HepG2 (cell line): ENCODE measurements around the gene CCDC142. TPM values are rescaled to one million over a fixed set of nuclear protein-coding genes. Genes with fewer than 3 reads are reported as not detected.
A peak's percentile ranks its signal among the peaks of the same experiment; 100 is the strongest.

Source experiments
- HNRNPK ChIP-seq: fragments of 200-400 bp; formaldehyde crosslinking; IDR thresholded peaks from 2 replicates; pipeline ENCODE4 v1.6.1; 2018; ENCODE audit warnings: low read length, low read depth, moderate library complexity, mild to moderate bottlenecking; ENCODE audit not compliant: poor library complexity, severe bottlenecking
- MAF1 ChIP-seq: sonication (generic); formaldehyde crosslinking; IDR thresholded peaks from 2 replicates; pipeline ENCODE4 v1.5.0; 2020; ENCODE audit warnings: missing genetic modification reagents, borderline replicate concordance
- MED13 ChIP-seq: sonication (generic); formaldehyde crosslinking; IDR thresholded peaks from 2 replicates; pipeline ENCODE4 v1.5.0; 2020; ENCODE audit warnings: missing genetic modification reagents
- NFRKB ChIP-seq: fragments of 450-650 bp; IDR thresholded peaks from 2 replicates; pipeline ENCODE4 v1.6.1; 2017
- NR1H2 ChIP-seq: sonication (generic); formaldehyde crosslinking; IDR thresholded peaks from 2 replicates; pipeline ENCODE4 v1.8.1; 2022; ENCODE audit warnings: low read depth, missing genetic modification reagents, borderline replicate concordance
- NR2F2 ChIP-seq: IDR thresholded peaks from 2 replicates; pipeline ENCODE4 v1.6.1; 2012; ENCODE audit warnings: low read depth, inconsistent platforms, borderline replicate concordance
- SP2 ChIP-seq: sonication (generic); formaldehyde crosslinking; IDR thresholded peaks from 2 replicates; pipeline ENCODE4 v1.5.1; 2020; ENCODE audit warnings: mild to moderate bottlenecking, missing genetic modification reagents
- THYN1 ChIP-seq: sonication (generic); formaldehyde crosslinking; IDR thresholded peaks from 2 replicates; pipeline ENCODE4 v1.8.1; 2023; ENCODE audit warnings: low read depth, mild to moderate bottlenecking, moderate library complexity, missing genetic modification reagents, borderline replicate concordance
- ZBTB46 ChIP-seq: sonication (generic); formaldehyde crosslinking; IDR thresholded peaks from 2 replicates; pipeline ENCODE4 v1.4.0; 2020; ENCODE audit warnings: mild to moderate bottlenecking, missing genetic modification reagents, borderline replicate concordance
- ZFP62 ChIP-seq: sonication (generic); formaldehyde crosslinking; IDR thresholded peaks from 2 replicates; pipeline ENCODE4 v1.4.0; 2020; ENCODE audit warnings: missing genetic modification reagents
- ZNF331 ChIP-seq: sonication (generic); formaldehyde crosslinking; IDR thresholded peaks from 2 replicates; pipeline ENCODE4 v1.4.0; 2020; ENCODE audit warnings: missing genetic modification reagents
- ZNF382 ChIP-seq: sonication (generic); formaldehyde crosslinking; IDR thresholded peaks from 2 replicates; pipeline ENCODE4 v1.5.0; 2020; ENCODE audit warnings: missing genetic modification reagents, mild to moderate bottlenecking, borderline replicate concordance
- ZNF609 ChIP-seq: sonication (generic); formaldehyde crosslinking; IDR thresholded peaks from 2 replicates; pipeline ENCODE4 v1.4.0; 2020; ENCODE audit warnings: mild to moderate bottlenecking, missing genetic modification reagents, borderline replicate concordance
- ZNF740 ChIP-seq: sonication (generic); formaldehyde crosslinking; IDR thresholded peaks from 2 replicates; pipeline ENCODE4 v1.4.0; 2020; ENCODE audit warnings: missing genetic modification reagents
- ZNF746 ChIP-seq: sonication (generic); formaldehyde crosslinking; IDR thresholded peaks from 2 replicates; pipeline ENCODE4 v1.8.0; 2022; ENCODE audit warnings: mild to moderate bottlenecking, missing genetic modification reagents
- ZNF773 ChIP-seq: sonication (generic); formaldehyde crosslinking; IDR thresholded peaks from 2 replicates; pipeline ENCODE4 v1.4.0; 2020; ENCODE audit warnings: missing genetic modification reagents, borderline replicate concordance
- polyA plus RNA-seq, 8 experiments: library from polyadenylated mRNA; depleted of rRNA in 3 of 8; stranded (reverse) in 7 of 8; unstranded in 1 of 8; fragments of >200 nt; fragmentation: Illumina TruSeq in 4 of 8; extraction: Trizol in 4 of 8; gene quantifications; 2 replicates each; pipeline versions ENCODE4 v1.2.1 to v1.2.3, GENCODE V29; 2011 to 2016; ENCODE audit warnings: low read depth in 4 of 8, missing spikeins in 1 of 8, mixed read lengths in 1 of 8; ENCODE audit not compliant: insufficient read depth in 1 of 8
- total RNA-seq, 5 experiments: library from RNA; depleted of rRNA; stranded (reverse); fragments of >200 nt; fragmentation: Illumina TruSeq; extraction: Trizol; gene quantifications; 2 replicates each; pipeline ENCODE4 v1.2.3, GENCODE V29; 2016; ENCODE audit warnings: low read depth in 1 of 5

Gene CCDC142
- total and polyA plus RNA-seq, 2 of the 13 experiments (the other 11 are each of a cell fraction or from before 2014, with no cell fraction given) = 14.7 to 30.4 TPM

- TF ChIP-seq ZNF609 (CRISPR knock-in tag) (peak; percentile 72), ZNF746 (CRISPR knock-in tag) (peak; percentile 91; the same call in 1 of the 2 replicates), NR2F2 (peak; percentile 56; the same call in 1 of the 2 replicates), MAF1 (CRISPR knock-in tag) (0 out of 2 replicates have a peak, but pooled peaks have one; percentile 66), ZNF773 (no peak), NFRKB (peak; percentile 59; the same call in 1 of the 2 replicates), ZNF331 (CRISPR knock-in tag) (peak; percentile 20), ZNF740 (CRISPR knock-in tag) (no peak), NR1H2 (CRISPR knock-in tag) (no peak), ZNF382 (no peak), THYN1 (CRISPR knock-in tag) (no peak), HNRNPK (no peak), MED13 (CRISPR knock-in tag) (peak; percentile 43; the same call in 1 of the 2 replicates), ZBTB46 (CRISPR knock-in tag) (no peak; the same call in 1 of the 2 replicates), ZFP62 (CRISPR knock-in tag) (no peak), SP2 (CRISPR knock-in tag) (peak; percentile 67)
Measured at GRCh38 chr2:74482801-74483674, at the start of gene CCDC142, which contains the start of gene TTC31 (continued).
